MG63 (cell line): ENCODE data around the gene UBR4. TPM values are rescaled to one million over a fixed set of nuclear protein-coding genes. Genes with fewer than 3 reads are reported as not detected.
"Not testable (repeated sequence)": the region's sequence is repeated elsewhere in the genome, so short reads cannot be mapped to it uniquely, and the experiment has no call there.

Experiments used
- DNase-seq: peaks from one replicate; pipeline ENCODE4 v3.0.0-alpha.2; 2020
- H3K27me3 ChIP-seq: fragments of 250-450 bp; sonication (Bioruptor Pico); 2 replicates; pipeline ENCODE4 v1.5.1; 2020; ENCODE audit warnings: mild to moderate bottlenecking, moderate library complexity
- H3K36me3 ChIP-seq: fragments of 250-450 bp; sonication (Bioruptor Pico); 2 replicates; pipeline ENCODE4 v1.5.1; 2020; ENCODE audit warnings: mild to moderate bottlenecking, moderate library complexity
- H3K4me3 ChIP-seq: fragments of 250-450 bp; sonication (Bioruptor Pico); 2 replicates; pipeline ENCODE4 v1.5.1; 2020; ENCODE audit warnings: mild to moderate bottlenecking, moderate library complexity
- H3K9me3 ChIP-seq: fragments of 250-450 bp; sonication (Bioruptor Pico); 2 replicates; pipeline ENCODE4 v1.5.1; 2020; ENCODE audit warnings: mild to moderate bottlenecking, moderate library complexity
- total RNA-seq: library from RNA; depleted of rRNA; stranded (reverse); fragments of >200 nt; shearing (Covaris generic); gene quantifications from 2 replicates; pipeline ENCODE4 v1.2.3, GENCODE V29; 2014; ENCODE audit warnings: low replicate concordance

UBR4 gene
- total RNA-seq, 1 experiment from 2014 or later = 35.0 TPM

DNA sequence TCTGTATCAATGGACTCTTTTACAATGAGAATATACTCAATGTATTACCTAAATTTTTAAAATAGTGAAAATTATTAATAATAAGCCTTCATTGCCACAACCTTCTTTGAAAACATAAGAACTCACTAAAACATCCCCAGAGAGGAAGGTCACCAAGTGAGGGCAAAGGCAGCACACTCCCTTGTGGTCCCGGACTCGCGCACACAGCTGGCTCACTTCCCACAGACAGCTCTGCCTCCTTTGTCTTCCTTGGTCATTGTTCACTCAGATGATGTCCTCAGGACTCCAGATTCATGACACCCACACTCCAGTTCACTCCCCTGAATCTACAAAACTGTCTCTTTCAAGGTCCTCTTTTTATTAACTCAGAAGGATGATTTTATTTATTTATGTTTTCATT lies 19.2 kb upstream of the UBR4 start:
- no peaks in the 10 kb centered on the region for H3K27me3 ChIP-seq
- H3K4me3 ChIP-seq = no peak overlapping the region
- no peak for DNase-seq
- peaks cover 82% of the 10 kb centered on the region for H3K36me3 ChIP-seq
- no peaks in the 10 kb centered on the region for H3K9me3 ChIP-seq

DNA sequence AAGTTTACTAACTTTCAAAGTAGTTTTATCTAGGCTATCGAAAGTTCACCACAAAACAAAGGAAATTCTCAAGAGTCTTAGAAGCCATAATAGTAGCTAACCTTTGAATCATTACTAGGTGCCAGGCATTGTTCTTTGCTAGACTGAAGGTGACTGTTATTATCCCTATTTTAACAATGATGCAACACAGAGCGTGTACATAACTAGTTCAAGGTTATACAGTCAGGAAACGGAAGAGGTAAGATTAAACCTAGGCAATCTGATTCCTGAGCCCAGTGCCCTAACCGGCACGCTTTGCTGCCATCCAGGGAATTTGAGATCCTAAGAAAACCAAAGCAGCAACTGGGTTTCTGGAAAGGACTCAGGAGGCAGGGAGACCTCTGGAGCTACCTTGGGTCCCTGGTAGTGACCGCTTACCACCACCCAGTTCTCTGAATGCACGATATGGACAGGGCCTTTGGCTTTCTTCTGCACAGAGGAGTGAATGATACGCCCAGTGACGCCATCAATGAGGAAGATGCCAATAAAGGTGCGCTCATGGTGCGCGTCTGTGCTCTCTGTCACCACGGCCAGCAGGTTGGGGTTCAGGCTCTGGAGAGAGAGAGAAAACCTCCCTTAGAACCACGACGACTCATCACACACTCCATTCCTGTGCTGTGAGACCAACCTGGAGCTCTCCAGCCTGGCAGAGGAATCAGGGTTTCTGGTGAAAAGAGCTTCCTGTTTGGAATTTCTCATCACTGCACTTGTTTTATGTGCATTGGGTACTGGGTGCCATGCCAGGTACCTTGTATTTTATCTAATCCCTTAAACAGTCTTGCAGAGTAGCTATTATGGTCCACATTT lies 13.1 kb upstream of the UBR4 start:
- no peaks in the 10 kb centered on the region for H3K9me3 ChIP-seq
- peaks cover 85% of the 10 kb centered on the region for H3K36me3 ChIP-seq
- peak; percentile 17 for DNase-seq

DNA sequence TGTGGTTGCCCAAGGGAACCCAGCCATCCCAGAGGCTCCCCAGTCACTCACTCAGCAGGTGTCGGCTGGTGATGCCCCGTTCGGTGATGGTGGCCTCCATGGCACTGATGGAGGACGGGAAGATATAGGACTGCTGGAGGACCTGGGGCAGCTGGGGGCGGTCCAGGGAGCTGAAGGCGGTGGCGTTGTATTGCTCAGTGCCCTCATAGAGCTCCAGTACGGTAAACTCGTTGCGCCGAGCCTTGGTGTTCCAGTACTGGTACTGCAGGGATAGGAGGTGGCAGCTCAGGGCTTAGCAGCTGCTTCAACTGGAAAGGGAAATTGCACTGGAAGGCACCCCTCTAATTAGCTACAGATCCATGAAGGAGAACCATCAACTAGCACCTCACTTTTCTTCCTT lies 12.5 kb upstream of the UBR4 start:
- H3K36me3 ChIP-seq = peaks cover 87% of the 10 kb centered on the region
- no peaks in the 10 kb centered on the region for H3K27me3 ChIP-seq
- DNase-seq = no peak

More for the DNA sequence above, 13.1 kb upstream of the UBR4 start:
- Histone ChIP-seq H3K4me3 (no peak overlapping the region), H3K27me3 (no peaks in the 10 kb centered on the region)

DNA sequence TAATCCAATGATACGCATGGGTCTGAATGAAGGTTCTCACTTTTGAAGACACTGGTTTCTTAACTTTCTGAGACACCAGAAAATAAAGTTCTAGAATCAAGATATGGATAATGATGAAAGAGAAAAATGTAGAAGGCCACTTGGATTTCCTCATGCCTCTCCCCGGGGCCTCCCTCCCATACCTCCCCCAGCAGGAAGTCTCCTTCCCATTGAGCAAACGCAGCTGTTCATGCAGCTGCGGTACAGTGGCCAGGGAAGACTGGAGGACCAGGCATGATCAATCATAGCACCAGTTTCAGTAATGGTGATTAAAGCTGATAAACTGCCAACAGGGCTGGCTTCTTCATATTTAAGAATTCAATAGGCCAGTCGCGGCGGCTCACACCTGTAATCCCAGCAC lies 10.9 kb upstream of the UBR4 start:
- no peak for DNase-seq
- peaks cover 87% of the 10 kb centered on the region for H3K36me3 ChIP-seq

More for the DNA sequence above, 12.5 kb upstream of the UBR4 start:
- Histone ChIP-seq H3K9me3 (no peaks in the 10 kb centered on the region), H3K4me3 (no peak overlapping the region)

DNA sequence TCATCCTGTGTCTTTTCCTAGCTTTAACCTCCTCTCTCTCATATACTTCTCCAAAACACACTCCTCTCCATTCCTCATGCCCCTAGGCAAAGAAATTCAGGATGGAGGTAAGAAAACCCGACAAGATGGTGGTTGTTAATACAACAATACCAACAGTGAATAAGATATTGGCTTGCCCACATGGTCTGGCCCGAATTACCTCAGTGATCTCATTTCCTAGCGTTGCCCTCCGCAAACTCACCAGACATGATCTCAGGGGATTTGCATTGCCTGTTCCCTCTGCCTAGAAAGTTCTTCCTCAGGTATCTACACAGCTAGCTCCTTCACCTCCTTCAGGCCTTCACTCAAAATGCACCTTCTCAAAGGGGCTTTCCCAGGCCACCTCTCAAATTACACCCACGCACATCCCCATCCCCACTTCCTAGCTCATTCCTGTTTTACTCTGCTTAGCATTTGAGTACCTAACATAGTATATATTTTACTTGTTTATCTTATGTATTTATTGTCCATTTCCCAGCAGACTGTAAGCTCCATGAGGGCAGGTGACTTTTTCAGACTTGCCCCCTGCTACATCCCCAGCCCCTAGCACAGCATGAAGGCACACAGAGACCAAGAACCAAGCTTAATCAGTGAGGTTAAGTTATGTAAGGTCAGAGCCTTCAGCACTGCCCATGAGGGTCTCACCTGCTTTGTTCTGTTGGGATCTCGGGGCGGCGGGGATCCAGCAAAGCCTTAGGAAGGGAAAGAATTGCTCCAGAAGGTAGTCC lies 10.2 kb upstream of the UBR4 start:
- Histone ChIP-seq H3K36me3 (peaks cover 88% of the 10 kb centered on the region), H3K4me3 (no peak overlapping the region), H3K27me3 (no peaks in the 10 kb centered on the region), H3K9me3 (no peaks in the 10 kb centered on the region)
- DNase-seq = no peak

More for the DNA sequence above, 10.9 kb upstream of the UBR4 start:
- H3K4me3 ChIP-seq = no peak overlapping the region
- H3K27me3 ChIP-seq = no peaks in the 10 kb centered on the region
- H3K9me3 ChIP-seq = no peaks in the 10 kb centered on the region

DNA sequence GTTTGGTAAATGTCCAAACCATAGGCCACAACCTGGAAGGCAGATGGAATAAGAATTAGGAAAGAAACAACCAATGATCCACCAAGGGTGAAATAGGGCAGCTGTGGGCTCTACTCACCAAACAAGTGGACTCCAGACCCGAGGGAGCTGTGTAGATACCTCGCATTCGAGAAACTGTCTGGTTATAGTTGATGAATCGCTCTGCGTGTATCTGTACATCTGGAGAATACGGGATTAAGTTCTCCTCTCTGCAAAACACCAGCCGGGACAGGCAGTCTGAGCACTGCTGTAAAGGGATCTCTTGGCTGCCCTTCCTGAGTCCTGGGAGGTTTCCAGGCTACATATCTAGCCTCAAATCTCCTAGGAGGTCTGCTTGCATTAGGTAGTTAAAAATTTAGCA lies 9.4 kb upstream of the UBR4 start:
- DNase-seq = no peak
- Histone ChIP-seq H3K27me3 (no peaks in the 10 kb centered on the region), H3K4me3 (no peak overlapping the region), H3K36me3 (peaks cover 85% of the 10 kb centered on the region), H3K9me3 (no peaks in the 10 kb centered on the region)

DNA sequence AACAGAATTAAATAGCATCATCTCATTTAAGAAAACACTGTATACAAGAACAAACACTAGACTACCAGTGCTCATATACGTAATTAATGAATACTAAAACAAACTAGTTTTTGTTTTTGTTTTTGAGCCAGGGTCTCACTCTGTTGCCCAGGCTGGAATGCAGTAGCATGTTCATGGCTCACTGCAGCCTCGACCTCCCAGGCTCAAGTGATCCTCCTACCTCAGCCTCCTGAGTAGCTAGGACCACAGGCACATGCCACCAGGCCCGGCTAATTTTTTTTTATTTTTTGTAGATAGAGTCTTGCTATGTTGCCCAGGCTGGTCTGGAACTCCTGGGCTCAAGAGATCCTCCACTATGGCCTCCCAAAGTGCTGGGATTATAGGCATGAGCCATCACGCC lies 6.5 kb upstream of the UBR4 start:
- H3K4me3 ChIP-seq, DNase-seq, H3K27me3 ChIP-seq, H3K9me3 ChIP-seq: not testable (repeated sequence)
- peaks cover 81% of the 10 kb centered on the region for H3K36me3 ChIP-seq

DNA sequence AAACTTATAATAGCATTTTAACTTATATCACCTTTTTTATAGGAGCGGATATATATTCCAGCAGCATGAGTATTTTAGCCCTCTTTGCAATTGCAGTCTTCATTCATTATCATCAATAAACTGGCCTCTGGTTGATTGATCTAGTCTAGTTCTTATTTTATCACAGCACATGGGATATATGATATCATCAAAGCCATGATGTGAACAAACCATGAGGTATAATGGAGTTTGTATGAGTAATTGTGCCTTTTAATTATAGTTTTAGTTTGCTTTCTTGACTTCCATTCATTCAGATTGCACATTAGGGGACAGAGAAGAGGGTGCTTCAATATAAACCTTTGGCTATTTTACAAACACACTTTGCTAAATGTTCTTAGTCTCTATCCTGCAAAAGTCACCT lies 3.5 kb upstream of the UBR4 start:
- no peak for DNase-seq

DNA sequence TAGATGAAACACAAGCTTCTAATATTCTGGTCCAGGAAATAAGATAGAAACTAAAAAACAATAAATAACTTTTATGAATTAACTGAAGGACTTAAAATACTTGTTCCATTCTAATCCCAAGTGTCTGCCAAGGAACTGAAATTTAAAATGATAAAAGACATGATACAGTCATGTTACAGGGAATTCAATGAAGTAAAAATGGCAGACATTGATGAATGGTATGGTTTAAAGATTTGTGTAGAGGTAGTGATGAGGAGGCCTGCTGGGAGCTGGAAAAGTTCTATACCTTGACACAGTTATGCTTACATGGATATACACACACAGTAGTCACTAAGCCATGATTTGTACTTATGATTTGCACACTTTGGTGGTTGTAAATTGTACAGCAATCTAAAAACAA lies 2.1 kb upstream of the UBR4 start:
- no peak overlapping the region for H3K4me3 ChIP-seq
- no peaks in the 10 kb centered on the region for H3K9me3 ChIP-seq
- H3K36me3 ChIP-seq = peaks cover 47% of the 10 kb centered on the region
- DNase-seq = no peak
- no peaks in the 10 kb centered on the region for H3K27me3 ChIP-seq

More for the DNA sequence above, 3.5 kb upstream of the UBR4 start:
- H3K4me3 ChIP-seq = no peak overlapping the region
- H3K36me3 ChIP-seq = peaks cover 59% of the 10 kb centered on the region
- no peaks in the 10 kb centered on the region for H3K27me3 ChIP-seq
- no peaks in the 10 kb centered on the region for H3K9me3 ChIP-seq

DNA sequence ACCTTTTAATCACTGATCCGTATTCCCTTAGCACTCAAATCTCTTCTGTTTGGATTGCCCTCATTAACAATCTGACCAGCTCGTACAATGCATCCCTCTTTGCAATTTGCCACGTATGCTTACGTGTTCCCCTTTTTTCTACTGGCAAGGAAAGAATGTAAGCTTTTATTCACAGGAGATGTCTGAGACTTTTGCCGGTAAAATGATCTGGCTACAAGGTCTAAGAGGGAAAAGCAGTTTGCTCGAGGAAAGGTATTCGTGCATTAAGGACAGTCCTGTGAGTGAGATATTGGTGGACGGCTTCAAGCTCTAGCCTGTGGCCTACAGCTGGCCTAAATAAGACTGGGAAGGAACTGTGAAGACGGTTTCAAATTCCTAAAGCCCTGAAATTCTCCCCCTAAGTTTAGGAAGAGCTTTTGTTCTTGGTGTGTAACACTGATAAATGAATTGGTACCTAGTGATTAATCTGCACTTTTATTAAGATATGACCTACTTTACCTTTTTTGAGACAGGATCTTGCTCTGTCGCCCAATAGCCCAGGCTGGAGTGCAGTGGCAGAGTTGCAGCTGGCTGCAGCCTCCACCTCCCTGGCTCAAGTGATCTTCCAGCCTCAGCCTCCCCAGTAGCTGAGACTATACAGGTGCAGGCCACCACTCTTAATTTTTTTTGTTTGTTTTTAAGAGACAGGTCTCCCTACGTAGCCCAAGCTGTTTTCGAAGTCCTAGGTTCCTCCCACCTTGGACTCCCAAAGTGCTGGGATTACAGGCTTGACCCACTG lies 895 bp upstream of the UBR4 start:
- DNase-seq = no peak
- H3K4me3 ChIP-seq = peak overlapping the region; percentile 94
- peaks cover 38% of the 10 kb centered on the region for H3K36me3 ChIP-seq
- no peaks in the 10 kb centered on the region for H3K27me3 ChIP-seq
- no peaks in the 10 kb centered on the region for H3K9me3 ChIP-seq

DNA sequence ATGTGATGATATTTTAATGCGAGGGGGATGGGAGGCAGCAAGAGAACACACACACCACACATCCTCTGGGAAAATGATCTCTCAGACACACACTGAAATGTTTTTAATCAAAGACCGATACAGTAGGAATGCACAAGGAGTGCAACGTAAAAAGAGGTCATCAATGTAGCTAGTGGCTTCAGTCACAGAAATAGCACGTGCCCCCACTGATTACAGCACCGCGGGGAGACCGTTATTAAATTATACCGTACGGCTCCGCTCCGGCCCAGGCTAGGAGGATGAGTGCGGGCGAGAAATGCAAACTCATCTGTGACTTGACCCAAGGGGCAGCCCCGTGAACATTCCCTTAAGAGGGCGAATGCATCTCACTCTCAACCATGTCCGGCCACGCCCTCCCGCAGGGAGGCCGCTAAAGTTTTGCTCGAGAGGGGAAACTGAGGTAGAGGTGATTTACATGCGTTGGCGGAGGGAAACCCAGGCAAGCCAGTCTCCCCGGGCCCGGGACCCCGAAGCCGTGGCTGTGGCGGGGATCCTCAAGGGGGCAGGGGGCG lies 552 bp downstream of the UBR4 start:
- H3K27me3 ChIP-seq = no peaks in the 10 kb centered on the region
- peak overlapping the region; percentile 94 for H3K4me3 ChIP-seq
- DNase-seq = peak; percentile 38
- H3K36me3 ChIP-seq = peaks cover 30% of the 10 kb centered on the region
- H3K9me3 ChIP-seq = no peaks in the 10 kb centered on the region

DNA sequence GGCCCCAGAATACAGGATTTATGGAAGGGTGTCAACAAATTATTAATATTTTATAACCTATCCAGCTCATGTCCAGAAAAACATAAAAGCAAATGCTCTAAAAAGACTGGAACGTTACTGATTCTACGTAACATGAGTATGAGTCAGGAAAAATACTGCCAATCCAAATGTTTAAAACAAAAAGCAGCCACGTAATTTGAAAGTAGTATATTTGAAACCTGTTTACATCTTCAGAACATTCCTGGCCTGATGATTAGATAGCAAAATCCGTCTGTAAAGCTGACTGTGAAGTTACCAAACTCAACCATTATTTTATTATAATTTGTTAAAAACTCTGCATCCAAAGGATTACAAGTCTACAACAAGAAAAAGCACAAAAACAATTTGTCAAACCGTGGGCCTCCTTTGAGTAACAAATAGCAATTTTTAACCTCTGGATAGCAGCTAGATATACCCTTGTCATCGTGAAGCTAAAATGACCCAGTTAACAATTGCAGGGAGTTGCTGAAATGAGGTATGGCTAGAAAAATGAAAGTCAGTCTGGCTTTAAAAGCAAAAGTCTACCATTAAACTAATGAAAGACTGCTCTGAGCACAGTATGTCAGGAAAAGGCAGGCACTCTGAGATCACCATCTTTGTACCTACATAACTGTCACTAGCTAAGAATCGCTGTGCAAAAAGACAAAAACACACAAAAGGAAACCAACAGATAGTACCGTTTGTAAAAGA lies 1.2 kb downstream of the UBR4 start:
- H3K4me3 ChIP-seq = peak overlapping the region; percentile 94
- no peak for DNase-seq
- no peaks in the 10 kb centered on the region for H3K27me3 ChIP-seq
- no peaks in the 10 kb centered on the region for H3K9me3 ChIP-seq
- peaks cover 24% of the 10 kb centered on the region for H3K36me3 ChIP-seq

DNA sequence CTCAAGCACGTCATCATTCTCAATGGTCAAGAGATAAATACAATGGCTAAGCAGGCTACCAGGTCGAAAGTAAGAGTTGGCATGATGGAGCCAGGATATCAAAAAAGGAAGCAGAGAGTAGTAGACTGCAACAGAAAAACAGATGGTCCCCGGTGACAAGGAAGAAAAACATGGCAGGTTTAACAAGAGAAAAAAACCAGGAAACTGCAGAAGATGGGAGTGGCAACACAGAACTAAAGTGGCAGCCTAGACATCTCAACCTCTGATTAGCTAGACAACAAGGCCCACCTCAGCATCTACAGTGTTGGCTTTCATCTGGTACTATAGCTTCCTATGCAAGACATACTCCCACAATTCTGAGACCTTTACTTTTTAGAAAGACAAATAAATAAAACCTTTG lies 3.1 kb downstream of the UBR4 start:
- Histone ChIP-seq H3K9me3 (no peaks in the 10 kb centered on the region), H3K36me3 (peaks cover 8% of the 10 kb centered on the region), H3K4me3 (no peak overlapping the region), H3K27me3 (no peaks in the 10 kb centered on the region)
- no peak for DNase-seq

DNA sequence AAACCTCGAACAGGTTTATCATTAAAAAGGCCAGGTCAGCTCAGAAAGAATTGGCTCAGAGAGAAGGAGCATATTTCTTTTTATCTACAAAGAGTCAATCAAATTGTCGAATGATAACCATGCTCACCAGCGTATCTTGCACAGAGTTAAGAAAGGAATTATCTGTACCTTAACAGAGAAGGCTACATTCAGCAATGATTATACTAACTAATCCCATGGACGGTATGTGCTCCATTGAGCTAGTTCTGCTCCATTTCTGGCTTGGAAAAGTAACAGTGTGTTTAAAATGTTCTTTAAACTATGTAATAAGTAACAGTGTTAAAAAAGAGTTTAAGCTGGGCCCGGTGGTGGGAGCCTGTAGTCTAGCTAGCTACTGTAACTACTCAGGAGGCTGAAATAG lies 4.2 kb downstream of the UBR4 start:
- no peaks in the 10 kb centered on the region for H3K27me3 ChIP-seq
- H3K4me3 ChIP-seq = no peak overlapping the region
- no peak for DNase-seq
- H3K9me3 ChIP-seq = no peaks in the 10 kb centered on the region
- peaks cover 13% of the 10 kb centered on the region for H3K36me3 ChIP-seq

DNA sequence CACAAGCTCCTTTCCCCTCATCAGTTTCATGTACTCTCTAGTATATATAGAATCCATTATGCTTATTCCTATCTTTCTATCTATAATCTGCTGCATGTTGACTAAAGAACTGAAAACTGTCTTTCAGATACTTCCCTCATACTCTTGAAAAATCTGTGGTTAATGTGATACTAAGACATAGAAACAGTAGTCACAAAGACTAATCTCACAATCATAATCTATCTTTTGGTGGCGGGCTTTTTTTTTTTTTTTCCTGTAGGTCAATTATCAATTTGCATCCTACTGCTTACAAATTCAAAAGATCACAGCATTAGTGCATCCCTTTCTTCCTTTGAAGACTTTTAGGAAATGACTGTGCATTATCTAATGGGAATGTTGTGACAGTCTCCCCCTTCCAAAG lies 4.7 kb downstream of the UBR4 start:
- DNase-seq = no peak
- Histone ChIP-seq H3K27me3 (no peaks in the 10 kb centered on the region), H3K9me3 (no peaks in the 10 kb centered on the region), H3K4me3 (no peak overlapping the region), H3K36me3 (peaks cover 16% of the 10 kb centered on the region)
